HEK293 (cell line): ENCODE measurements around the gene FOXO6.

Experiments
- BCL11A ChIP-seq: fragments of 450-650 bp; formaldehyde crosslinking; IDR thresholded peaks from 2 replicates; pipeline ENCODE4 v1.5.1; 2016; ENCODE audit warnings: low read depth, missing biosample characterization, missing genetic modification characterization
- CTCF ChIP-seq: fragments of 450-650 bp; formaldehyde crosslinking; IDR thresholded peaks from 2 replicates; pipeline ENCODE4 v1.5.1; 2016; ENCODE audit warnings: missing biosample characterization, missing genetic modification characterization
- KLF10 ChIP-seq: fragments of 450-650 bp; IDR thresholded peaks from 2 replicates; pipeline ENCODE4 v1.5.1; 2018; ENCODE audit warnings: missing biosample characterization, mild to moderate bottlenecking, missing genetic modification characterization
- ZNF211 ChIP-seq: fragments of 450-650 bp; formaldehyde crosslinking; IDR thresholded peaks from 2 replicates; pipeline ENCODE4 v1.5.1; 2016; ENCODE audit warnings: low read depth, missing biosample characterization, missing genetic modification characterization
- ZNF274 ChIP-seq, 2 experiments: fragments of 200-500 bp in 1 of 2; fragments of 450-650 bp in 1 of 2; sonication (Bioruptor generic) in 1 of 2; formaldehyde crosslinking in 1 of 2; IDR thresholded peaks; 2 replicates each; pipeline versions ENCODE4 v1.5.1 to v1.6.1; 2014 to 2016; ENCODE audit warnings: borderline replicate concordance in 1 of 2, inconsistent platforms in 1 of 2, low read length in 1 of 2, missing biosample characterization in 1 of 2, missing genetic modification characterization in 1 of 2
- ZNF324 ChIP-seq: fragments of 450-650 bp; formaldehyde crosslinking; IDR thresholded peaks from 2 replicates; pipeline ENCODE4 v1.5.1; 2016; ENCODE audit warnings: missing biosample characterization, missing genetic modification characterization
- ZNF404 ChIP-seq: fragments of 450-650 bp; formaldehyde crosslinking; IDR thresholded peaks from 2 replicates; pipeline ENCODE4 v1.5.1; 2017; ENCODE audit warnings: missing biosample characterization, missing genetic modification characterization
- ZNF530 ChIP-seq: fragments of 450-650 bp; formaldehyde crosslinking; IDR thresholded peaks from 2 replicates; pipeline ENCODE4 v1.5.1; 2016; ENCODE audit warnings: low read depth, missing biosample characterization, missing genetic modification characterization
- ZNF664 ChIP-seq: fragments of 450-650 bp; formaldehyde crosslinking; IDR thresholded peaks from 2 replicates; pipeline ENCODE4 v1.5.1; 2016; ENCODE audit warnings: missing biosample characterization, missing genetic modification characterization
- ZNF768 ChIP-seq: fragments of 450-650 bp; formaldehyde crosslinking; IDR thresholded peaks from 2 replicates; pipeline ENCODE4 v1.5.1; 2018; ENCODE audit warnings: missing biosample characterization, mild to moderate bottlenecking, missing genetic modification characterization
- TF ChIP-seq, protein P1 (sequence below): fragments of 450-650 bp; formaldehyde crosslinking; IDR thresholded peaks from 2 replicates; pipeline ENCODE4 v1.5.1; 2016; ENCODE audit warnings: missing biosample characterization, missing genetic modification characterization

GRCh38 chr1:41345434-41346075, 15.7 kb upstream of the FOXO6 start:
- TF ChIP-seq CTCF (tag by site-specific recombination) (no peak), ZNF211 (no peak), ZNF404 (tag by site-specific recombination) (no peak), ZNF274 (IDR thresholded peaks at IDR 0.05; ENCODE audit: low read length) (no peak), ZNF274 (tag by site-specific recombination; IDR thresholded peaks at IDR 0.05; ENCODE audit: borderline replicate concordance) (no peak), ZNF324 (no peak), KLF10 (tag by site-specific recombination) (no peak), BCL11A (tag by site-specific recombination) (no peak), ZNF664 (tag by site-specific recombination) (no peak), ZNF530 (no peak), ZNF768 (tag by site-specific recombination) (no peak)
- TF ChIP-seq, protein P1, sequence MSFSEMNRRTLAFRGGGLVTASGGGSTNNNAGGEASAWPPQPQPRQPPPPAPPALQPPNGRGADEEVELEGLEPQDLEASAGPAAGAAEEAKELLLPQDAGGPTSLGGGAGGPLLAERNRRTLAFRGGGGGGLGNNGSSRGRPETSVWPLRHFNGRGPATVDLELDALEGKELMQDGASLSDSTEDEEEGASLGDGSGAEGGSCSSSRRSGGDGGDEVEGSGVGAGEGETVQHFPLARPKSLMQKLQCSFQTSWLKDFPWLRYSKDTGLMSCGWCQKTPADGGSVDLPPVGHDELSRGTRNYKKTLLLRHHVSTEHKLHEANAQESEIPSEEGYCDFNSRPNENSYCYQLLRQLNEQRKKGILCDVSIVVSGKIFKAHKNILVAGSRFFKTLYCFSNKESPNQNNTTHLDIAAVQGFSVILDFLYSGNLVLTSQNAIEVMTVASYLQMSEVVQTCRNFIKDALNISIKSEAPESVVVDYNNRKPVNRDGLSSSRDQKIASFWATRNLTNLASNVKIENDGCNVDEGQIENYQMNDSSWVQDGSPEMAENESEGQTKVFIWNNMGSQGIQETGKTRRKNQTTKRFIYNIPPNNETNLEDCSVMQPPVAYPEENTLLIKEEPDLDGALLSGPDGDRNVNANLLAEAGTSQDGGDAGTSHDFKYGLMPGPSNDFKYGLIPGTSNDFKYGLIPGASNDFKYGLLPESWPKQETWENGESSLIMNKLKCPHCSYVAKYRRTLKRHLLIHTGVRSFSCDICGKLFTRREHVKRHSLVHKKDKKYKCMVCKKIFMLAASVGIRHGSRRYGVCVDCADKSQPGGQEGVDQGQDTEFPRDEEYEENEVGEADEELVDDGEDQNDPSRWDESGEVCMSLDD (tag by site-specific recombination), result no peak
